ENCODE data around the gene ADAMTS9.
A peak's percentile ranks its signal among the peaks of the same experiment; 100 is the strongest.

The ADAMTS9 gene

DNA sequence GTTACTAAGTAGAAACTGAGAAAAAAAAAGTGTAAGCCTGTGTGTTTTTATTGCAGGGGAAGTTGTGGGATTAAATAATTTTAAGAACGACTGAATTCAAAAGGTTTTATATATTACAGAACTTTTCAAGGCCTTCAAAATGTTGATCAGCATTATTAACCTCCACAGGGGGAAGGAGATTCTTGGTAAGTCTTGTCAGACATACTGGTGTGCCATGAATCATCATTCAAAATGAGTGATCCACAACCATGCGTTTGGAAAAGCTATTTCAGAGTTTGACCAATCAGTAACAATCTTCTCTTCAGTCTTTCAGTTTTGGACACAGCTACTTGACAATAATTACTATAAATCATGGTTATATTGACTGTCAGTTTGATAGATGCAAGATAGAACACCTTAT is 70.2 kb downstream of the ADAMTS9 start:
- DNase-seq (ENCODE audit: low spot score), result no peak

DNA sequence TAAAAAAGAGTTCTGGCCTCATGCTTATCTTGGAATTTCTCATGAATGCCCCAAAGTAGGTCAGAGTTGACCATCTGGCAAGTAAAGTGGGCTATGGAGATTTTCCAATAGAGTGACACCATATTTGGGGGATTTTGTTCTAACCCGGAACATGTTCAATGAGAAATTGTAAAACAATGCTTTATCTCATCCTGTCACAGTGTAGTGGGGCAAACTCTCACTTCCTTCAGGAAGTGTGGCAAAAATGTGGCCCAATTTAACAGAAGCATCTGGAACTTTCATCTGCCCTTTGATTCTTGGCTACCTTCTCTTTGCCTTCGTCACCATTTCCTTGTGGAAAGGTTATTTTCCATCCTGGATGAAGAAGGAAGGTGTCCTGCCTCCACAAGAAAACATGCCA is 70.8 kb downstream of the ADAMTS9 start:
- DNase-seq (ENCODE audit: low spot score), result no peak

DNA sequence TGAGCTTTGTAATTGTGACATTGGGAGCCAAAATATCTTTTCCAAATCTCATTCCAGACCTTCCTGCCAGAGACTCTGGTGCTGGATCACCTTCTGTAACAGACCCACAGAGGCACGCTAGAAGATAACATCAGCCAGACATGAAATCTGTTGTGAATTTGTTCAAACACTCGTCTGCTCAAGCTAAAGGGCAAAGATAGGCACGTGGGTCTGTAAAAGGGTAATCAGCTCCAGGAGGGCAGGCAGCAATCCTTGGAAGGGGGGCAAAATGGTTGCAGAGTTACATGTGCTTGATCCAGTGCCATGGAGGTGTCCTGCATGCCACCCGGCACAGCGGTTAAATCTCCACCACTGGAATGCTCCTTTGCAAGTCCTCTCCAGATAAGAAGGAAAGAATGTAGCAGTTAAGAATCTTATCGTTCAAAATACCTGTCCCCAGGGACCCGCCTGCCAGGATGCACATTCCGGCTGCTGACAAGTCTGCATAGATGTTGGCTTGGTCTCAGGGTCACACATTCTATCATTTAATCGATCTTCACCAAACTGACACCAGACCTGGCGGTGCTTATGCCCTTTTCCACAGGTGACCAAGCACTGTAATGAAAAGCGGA is 74.8 kb downstream of the ADAMTS9 start:
- no peak for DNase-seq (ENCODE audit: low spot score)

DNA sequence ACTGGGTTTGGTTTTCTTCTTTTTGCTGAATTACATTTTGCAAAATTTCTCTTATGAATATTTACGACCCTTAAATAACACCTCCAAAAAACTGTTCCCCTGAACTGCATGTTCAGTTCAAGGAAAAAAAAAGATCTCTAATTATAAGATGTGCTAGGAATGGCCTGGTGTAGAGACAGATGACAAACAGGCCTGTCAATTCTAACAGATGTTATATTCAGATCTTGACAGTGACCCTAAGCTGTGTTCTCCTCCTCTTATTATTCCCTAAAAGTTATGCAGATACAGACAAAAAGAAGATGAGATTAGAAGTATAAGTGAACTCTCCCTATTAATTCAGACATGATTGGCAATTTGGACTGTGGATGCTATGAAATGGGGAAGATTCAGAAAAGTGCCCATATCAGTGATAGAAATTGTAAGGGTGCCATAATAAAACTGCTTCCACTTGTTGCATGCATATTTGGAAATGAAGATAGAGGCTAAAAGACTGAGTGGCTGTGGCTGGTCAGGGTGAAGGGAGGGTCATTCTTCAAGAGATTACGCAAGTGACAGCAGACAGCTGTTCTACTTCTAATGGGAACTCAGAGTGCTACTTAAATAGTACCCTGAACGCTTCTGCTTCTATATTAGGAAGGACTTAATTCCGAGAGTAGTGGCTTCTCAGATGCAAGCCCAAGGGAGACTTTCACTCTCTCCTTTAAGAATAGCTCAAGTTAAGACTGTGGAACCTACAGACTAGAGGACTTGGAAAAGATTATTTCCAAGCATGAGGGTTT is 75.5 kb downstream of the ADAMTS9 start:
- no peak for DNase-seq (ENCODE audit: low spot score)

DNA sequence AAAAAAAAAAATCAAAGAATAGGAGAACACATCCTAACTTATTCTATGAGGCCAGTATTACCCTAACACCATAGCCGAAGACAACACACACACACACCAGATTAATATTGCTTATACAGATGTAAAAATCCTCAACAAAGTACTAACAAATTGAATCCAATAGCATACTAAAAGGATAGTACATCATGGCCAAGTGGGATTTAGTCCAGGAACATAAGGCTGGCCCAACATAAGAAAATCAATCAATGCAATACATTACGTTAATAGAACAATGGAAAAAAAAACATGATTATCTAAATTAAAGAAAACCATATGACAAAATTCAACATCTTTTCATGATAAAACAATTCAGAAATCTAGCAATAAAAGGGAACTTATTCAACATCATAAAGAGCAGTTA is 79.1 kb downstream of the ADAMTS9 start:
- no peak for DNase-seq (ENCODE audit: low spot score)

DNA sequence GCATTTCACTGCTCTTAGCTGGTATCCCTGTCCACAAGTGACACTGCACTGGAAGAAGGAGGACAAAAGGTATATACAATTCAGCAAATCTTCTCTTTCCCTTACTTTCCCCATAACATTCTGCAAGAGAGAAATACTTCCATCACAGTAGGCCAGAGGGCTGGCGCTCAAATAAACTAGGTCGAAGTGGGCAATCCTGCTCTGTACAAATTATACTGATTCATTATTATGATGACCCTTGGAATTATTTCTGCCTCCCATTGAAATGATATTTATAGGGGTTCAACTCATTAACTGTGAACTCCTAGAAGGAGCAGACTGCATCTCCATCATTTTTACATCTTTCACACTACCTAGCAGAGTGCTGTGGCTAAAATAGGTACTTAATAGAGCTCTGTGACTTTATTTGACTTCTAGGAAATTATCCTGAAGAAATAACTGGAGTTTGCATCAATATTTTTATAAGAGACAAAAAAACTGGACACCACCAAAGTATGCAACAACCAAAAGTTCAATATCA is 80.7 kb downstream of the ADAMTS9 start:
- DNase-seq (ENCODE audit: low spot score), result no peak

DNA sequence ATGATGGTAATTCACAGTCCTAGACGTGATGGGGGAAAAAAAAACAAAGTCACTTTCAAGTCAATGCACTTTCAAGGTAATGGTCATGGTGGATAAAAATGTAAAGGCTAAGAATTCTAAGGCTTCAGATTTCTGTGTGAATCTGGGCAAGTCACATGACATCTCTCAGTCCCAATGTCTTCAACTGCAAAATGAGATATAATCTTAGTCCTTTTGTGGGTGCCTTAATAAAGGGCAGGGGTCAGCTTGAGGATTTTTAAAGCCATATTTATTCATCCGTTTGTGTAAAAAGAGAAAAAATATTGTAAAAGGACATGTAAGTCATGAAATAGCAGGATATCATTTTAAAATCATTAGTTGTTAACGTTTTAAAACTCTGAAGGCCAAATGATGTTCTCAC is 83.5 kb downstream of the ADAMTS9 start:
- DNase-seq (ENCODE audit: low spot score), result no peak

- no peak for DNase-seq (ENCODE audit: low spot score)
Observed at GRCh38 chr3:64601824-64602223, 86.0 kb downstream of the ADAMTS9 start.

DNA sequence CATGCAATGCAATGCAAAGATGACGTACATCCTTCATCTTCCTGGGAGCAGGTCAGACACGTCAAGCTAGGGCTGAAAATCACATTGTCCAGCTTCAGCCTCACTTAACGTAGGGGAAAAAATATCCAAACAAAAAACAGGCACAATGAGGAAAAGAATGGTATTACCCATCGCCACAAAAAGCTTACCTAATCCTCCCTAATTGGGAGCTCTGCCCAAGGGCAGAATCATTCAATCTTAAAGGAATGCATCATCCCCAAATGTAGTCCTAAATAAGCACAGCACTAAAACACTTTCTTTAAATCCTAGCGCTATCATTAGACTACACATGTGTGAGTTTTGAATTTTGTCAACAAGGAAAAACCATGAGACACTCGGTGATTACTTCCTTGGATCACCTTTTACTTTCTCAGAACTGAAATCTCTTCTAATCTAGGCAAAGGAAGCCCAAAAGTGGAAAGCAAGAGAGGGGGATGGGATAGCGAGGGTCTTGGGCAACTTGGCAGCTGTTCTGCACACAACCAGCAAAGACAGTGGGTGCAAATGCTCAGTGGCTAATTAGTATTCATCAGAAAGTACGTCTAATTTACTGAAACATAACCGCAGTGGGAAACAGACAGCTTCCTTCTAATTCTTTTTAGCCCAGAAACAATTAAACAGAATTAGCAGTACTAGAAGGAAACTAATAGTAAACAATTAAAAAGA is 87.4 kb downstream of the ADAMTS9 start:
- no peak for DNase-seq (ENCODE audit: low spot score)

GRCh38 chr3:64599651-64600050 is 88.1 kb downstream of the ADAMTS9 start:
- no peak for DNase-seq (ENCODE audit: low spot score)

DNA sequence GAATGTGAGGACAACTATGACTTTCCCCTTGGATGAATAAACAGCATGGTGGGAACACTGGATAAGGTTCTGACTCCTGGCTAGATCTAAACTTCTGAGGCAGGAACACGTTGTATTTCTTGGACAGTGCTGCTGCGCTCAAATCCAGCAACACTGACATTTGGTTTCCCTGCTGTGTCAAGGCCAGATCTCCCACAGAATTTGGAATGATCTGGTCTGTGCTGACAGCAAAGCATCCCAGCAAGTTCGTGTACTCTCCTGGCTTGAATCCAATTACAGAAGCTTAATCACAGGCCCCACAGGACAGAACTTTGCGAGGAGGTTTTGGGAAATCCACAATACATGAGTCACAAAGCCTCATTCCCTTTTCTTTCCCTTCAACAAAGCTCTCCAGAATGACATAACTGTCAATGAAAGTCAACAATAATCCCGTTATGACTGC is 92.5 kb downstream of the ADAMTS9 start:
- DNase-seq (ENCODE audit: low spot score), result no peak

GRCh38 chr3:64594134-64594533 is 93.7 kb downstream of the ADAMTS9 start:
- DNase-seq (ENCODE audit: low spot score), result no peak

DNA sequence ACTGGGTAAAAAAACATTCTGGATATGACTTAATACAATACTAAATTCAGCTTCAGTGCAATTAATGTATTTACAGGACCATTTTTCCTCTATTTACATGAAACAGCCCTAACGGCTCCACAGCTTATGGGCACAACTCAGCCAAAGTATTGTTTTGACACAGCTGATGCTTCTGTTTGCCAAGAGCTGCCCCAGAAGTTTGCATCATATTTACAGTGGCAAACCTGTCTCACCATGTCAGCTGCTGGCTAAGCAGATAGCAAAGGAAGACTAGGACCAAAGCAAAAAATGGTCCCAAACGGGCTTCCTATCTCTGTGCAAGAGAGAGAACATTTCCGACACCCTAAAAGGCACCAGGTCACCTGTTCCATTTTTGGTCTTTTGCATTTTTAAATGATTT is 94.5 kb downstream of the ADAMTS9 start:
- DNase-seq (ENCODE audit: low spot score), result no peak

GRCh38 chr3:64591615-64592014 is 96.2 kb downstream of the ADAMTS9 start:
- DNase-seq (ENCODE audit: low spot score), result no peak

- no peak for DNase-seq (ENCODE audit: low spot score)
Observed at GRCh38 chr3:64588380-64588779, 99.4 kb downstream of the ADAMTS9 start.

DNA sequence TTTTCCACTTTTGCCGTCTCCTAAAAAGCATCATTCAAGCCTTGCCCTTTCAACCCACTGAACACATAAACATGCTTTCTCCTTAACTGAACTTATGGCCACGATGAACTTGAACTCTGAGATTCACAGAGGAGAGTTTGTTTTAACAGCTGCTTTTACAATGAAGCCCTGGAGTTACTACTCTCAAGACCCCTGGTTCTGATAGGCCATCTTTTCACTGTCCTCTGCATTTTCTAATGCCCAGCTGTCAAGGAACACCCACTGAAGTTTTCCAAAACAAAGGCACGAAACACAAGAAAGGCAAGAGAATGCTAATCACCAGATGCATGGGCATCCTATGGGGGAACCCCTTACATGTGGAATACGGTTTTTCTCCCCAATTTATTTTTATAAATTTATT is 100.8 kb downstream of the ADAMTS9 start:
- DNase-seq (ENCODE audit: low spot score), result no peak

GRCh38 chr3:64584179-64584578 is 103.6 kb downstream of the ADAMTS9 start:
- no peak for DNase-seq (ENCODE audit: low spot score)

DNA sequence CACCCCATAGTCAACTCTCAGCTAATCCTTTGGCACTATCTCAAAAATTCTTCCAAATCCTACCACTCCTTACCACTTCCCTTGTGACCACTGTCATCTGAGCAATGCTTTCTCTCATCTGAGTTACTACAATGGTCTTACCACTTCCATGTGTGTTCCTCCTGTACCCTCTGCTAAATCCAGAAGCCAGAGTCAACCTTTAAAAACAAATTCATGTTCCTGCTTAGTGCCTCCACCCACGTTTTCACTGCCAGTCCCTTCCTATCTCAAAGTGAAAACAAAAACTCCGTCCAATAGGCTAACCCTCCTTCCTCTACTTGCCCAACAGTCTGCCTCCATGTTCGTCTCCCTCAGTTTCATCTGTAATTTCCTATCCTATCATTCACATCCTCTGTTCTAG is 109.0 kb downstream of the ADAMTS9 start:
- DNase-seq (ENCODE audit: low spot score), result no peak

DNA sequence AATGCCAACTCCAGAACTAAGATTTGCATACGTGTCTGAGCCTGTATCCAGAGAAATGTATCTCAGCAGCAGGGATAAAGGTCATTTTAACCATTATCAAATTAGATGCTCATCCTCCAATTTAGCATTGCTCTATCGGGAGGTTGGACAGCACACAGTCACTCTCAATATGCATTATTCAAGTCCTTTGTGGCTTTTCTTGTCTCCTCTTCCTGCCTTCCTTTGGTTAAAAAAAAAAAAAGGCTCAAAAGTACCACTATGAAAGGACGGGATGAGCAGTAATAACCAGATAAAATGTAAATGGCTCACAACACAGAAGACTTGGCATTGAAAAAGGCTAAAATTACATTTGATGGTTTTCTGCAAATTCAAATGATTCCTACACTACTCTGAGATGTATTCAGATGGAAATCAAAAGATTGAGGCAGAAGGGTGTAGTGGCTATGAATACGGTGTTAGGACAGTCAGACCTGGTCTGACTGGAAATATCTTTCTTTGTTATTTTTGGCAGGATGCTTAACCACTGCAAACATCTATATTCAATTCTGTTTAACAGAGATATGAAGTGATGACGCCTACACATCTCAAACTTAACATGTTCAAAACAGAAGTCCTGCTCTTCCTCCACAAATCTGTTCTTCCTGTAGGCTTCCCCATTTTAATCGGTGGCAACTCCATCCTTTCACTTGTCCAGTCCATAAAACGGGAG is 109.6 kb downstream of the ADAMTS9 start:
- no peak for DNase-seq (ENCODE audit: low spot score)

DNA sequence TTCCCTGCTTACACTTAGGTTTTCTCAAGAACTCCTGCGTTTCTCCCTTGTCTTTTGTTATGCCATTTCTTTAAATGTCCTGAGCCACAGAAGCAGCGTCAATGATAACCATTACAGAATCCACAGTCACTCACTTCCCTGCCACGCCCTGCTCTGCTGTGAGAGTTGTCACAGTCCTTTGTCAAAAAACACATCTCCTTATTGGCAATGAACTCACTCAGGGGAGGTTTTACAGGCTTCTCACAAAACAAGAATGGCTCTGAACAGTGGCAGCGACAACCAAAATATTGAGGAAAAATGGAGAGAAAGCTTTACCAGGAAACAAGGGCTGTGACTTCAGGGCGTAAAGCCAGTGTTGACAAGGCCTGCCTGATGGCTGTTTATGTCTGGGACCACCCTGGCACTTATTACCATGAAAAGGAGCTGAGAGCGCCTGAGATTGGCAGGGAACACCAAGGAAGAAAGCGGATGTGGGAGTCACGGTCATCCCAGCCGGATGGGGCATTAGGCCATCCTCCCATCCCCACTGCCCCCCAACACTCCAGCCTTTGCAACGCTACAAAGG is 111.5 kb downstream of the ADAMTS9 start:
- DNase-seq (ENCODE audit: low spot score), result no peak

GRCh38 chr3:64575211-64575844 is 112.5 kb downstream of the ADAMTS9 start:
- peak; percentile 63 for DNase-seq (ENCODE audit: low spot score)

GRCh38 chr3:64574194-64574593 is 113.6 kb downstream of the ADAMTS9 start:
- DNase-seq (ENCODE audit: low spot score), result no peak

All from iPS-NIHi11 (cell line).